Activated T-helper 9 cell treated with anti-CD3 and anti-CD28 coated beads, Interleukin-2, amount 50 U/mL, for 16 hours (primary cell): ENCODE measurements around the gene TGM5.
"Not testable (repeated sequence)": the region's sequence is repeated elsewhere in the genome, so short reads cannot be mapped to it uniquely, and the experiment has no call there.

Experiments
- DNase-seq: peaks from one replicate; pipeline ENCODE4 v3.0.0-alpha.2; 2020; ENCODE audit warnings: low read depth

Gene TGM5, protein sequence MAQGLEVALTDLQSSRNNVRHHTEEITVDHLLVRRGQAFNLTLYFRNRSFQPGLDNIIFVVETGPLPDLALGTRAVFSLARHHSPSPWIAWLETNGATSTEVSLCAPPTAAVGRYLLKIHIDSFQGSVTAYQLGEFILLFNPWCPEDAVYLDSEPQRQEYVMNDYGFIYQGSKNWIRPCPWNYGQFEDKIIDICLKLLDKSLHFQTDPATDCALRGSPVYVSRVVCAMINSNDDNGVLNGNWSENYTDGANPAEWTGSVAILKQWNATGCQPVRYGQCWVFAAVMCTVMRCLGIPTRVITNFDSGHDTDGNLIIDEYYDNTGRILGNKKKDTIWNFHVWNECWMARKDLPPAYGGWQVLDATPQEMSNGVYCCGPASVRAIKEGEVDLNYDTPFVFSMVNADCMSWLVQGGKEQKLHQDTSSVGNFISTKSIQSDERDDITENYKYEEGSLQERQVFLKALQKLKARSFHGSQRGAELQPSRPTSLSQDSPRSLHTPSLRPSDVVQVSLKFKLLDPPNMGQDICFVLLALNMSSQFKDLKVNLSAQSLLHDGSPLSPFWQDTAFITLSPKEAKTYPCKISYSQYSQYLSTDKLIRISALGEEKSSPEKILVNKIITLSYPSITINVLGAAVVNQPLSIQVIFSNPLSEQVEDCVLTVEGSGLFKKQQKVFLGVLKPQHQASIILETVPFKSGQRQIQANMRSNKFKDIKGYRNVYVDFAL

DNA sequence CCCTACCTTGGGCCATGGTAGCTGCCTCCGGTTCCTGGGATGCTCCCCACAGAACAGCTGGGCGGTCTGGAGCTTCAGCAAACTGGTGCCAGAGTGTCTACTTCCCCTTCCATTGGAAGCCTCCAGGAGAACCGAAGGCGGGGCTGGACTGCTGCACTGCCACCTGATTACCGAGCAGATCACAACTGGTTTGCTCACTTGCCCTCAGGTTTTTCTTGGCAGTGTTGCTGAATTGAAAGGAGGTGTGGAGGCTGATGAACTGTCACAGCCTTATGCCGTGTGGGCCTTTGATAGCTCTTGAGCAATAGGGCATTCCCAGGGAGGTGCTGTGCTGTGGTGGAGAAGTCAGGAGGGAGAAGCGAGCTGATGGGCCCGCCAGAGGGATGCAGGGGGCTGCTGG, at the start of gene TGM5:
Gene TGM5, minus strand, starts transcription at position 95 of the 400 bp plus-strand sequence. Its CDS starts 79 bp downstream, at position 16.
- DNase-seq: no peak

DNA sequence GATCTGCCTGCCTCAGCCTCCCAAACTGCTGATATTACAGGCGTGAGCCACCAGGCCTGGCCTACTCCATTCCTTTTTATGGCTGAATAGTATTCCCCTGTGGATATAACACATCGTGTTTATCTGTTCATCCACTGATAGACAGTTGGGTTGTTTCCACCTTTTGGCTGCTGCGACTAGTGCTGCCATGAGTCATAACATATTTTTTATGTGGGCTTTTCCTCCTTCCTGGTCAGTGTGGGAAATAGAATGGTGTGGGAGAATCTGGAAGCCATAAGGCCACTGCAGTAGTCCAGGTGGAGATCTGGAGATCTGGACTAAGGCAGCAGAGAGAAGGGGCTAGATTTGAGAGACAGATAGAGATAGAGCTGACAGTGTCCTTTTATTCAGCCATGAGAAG, 47.4 kb upstream of the TGM5 start:
- DNase-seq: no peak

DNA sequence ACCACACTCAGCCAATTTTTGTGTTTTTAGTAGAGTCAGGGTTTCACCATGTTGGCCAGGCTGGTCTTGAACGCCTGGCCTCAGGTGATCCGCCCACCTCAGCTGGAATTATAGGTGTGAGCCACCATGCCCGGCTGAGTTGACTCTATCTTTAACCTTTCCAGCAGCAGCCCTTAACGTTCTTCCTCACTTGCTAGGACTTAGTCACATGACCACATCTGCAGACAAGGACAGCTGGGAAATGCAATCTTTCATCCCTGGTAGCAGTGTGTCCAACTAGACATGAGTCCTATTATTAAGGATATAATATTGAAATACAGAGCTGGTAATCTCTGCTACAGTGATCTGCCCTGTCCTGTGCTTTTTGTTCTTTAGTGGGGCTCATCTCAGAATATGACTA, 45.6 kb upstream of the TGM5 start:
- DNase-seq: no peak

DNA sequence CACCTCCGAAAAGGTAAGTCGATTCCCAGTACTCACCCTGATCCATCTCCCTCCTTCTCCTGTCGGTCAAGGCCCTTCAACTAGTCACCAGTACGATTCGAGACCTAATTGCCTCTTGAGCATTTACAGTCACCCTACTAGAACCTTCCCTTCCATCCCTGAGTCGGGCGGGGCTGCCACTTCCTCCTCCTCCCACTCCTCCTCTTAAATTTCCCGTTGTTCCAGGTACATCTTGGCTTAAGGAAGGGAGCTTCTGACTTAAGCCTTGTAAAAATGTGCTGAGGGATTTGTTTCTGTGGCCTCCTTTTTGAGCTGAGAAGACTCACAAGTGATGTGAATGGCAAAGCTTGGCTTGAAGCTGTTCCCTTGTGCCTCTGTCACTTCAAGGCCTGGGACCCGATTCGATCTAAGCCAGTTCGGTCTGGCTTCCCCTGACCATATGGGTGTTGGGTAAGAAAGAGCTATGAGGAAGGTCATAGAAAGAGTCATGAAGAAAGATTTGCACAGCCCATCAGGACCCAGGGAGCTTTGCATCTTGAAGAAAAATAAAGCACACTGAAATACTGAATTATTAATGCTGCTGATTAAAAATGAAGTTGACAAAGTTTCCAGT, 35.6 kb upstream of the TGM5 start, which contains the start of gene TGM7:
Gene TGM7, minus strand, starts transcription at position 51 of the 613 bp plus-strand sequence.
- no peak for DNase-seq

DNA sequence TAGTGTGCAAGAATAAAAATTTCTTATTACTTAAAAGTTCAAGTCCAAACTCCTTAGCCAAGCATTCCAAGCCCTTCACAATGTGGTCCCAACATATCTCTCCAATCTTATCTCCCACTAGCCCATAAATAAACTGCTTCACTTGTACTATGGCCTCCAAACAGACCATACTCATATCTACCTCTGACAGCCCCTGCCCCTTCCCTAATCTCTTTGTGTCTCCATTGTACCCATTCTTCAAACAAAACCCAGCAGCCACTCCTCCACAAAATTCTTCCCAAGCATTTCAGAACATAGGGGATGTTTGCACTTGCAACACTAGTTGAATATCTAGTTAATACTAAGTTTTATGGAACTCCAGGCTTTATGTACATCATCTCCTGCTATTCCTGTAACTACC, 33.2 kb upstream of the TGM5 start:
- DNase-seq: no peak

DNA sequence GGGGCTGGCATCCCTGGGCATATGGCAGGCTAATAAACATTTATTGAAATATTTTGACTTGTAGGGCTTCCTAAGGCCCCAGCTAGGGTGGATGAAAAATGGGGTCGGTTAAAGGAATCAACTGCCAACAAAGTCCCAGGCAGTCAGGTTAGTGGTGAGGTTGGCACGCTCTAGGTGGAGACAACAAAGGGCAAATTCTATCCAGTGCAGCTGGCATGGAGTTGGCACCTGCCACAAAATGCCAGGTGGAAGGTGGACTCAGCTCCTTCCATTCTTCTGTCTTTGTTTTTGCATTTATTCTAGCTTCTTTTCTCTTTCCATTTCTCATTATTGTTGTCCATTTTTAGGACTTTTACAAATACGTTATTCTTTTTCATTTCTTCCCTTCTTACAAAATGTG, 32.7 kb upstream of the TGM5 start:
- no peak for DNase-seq

DNA sequence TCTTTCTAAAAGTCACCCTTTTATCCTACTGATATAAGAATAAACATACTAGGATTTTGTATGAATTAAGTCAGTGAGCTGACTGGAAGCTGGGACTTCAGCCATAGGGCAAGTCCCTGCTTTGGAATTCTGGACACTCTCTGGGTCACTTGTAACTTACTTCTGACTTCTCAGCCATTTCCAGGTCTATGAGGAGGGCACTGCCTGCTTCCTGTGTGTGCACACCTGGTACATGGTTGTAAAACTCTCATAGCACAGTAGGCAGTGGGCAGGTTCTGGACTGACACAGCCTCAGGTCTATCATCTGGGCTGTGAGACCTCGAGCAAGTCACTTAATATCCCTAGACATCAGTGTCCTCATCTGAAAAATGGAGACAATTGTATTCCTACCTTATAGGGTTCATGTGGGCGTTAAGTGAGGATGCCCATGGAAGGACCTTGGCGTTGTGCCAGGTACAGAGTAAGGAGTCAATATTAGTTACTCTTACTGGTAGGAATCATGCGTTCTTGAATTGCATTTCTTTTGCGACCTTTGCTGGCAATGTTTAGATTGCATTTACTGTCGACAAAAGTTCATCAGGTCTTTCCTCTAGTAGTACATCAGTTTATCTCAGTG, 27.5 kb upstream of the TGM5 start:
- no peak for DNase-seq

DNA sequence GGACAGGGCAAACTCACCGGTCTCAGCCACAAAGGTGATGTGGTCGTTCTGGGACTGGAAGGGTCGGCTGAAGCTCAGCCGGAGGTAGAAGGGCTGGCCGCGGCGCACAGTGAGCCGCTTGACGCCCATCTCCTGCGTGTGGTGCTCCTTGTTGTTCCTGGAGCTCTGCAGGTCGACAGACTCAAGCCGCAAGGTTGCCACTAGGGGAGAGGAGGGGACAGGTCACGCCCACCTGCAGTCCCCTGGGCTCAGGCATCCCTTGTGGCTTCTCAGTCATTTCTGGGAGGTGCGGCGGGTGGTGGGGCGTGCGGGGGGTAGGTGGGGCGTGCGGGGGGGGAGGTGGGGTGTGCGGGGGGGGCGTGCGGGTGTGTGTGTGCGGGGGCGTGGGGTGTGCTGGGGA, 26.7 kb upstream of the TGM5 start:
- DNase-seq: no peak

DNA sequence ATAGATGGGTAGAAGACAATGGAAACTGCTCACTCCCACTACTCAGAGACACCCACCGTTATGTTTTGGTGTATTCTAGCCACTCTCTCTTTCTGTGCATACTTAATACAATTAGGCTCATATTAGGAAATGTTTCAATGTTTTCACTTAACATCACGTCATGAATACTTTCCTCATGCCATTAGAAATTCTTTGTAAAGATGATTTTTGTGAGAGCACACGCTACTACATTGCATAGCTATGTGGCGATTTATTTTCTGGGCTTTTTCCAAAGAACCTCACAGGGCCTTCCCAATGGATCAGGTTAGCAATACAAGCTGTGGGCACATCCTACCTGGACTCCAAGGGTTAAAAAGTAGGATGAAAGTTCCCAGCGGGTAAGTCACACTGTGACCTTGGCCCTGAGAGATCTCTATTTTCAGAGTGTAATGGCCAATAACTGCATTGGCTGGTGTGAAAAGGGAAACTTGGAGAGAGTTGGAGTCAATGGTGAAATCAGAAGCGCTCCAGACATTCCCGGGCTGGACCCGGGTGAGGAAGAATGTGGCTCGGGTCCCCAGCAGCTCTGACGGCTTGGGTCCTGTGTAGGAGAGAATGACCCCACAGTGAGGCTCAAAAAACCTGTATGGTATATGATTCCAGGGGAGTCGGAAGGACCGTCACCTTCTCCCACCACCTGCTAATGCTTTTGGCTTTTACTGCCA, 25.8 kb upstream of the TGM5 start:
- DNase-seq: no peak

DNA sequence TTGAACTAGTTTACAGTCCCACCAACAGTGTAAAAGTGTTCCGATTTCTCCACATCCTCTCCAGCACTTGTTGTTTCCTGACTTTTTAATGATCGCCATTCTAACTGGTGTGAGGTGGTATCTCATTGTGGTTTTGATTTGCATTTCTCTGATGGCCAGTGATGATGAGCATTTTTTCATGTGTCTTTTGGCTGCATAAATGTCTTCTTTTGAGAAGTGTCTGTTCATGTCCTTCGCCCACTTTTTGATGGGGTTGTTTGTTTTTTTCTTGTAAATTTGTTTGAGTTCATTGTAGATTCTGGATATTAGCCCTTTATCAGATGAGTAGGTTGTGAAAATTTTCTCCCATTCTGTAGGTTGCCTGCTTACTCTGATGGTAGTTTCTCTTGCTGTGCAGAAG, 22.9 kb upstream of the TGM5 start:
- not testable (repeated sequence) for DNase-seq

DNA sequence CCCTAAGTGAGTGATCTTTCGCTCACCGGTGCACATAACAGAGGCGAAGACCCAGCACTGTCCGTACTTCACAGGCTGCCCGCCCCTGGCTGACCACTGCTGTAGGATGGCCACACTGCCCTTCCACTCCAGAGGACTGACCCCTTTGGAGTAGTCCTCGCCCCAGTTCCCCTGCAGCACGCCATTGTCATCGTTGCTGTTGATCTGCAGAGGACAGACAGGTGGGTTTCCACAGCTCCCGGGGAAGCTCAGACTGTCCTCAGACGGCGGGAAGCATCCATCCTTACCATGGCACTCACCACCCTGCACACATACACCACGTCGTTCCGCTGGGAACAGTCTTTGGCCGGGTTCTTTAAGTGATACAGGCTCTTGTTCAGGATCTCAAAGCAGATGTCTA, 20.5 kb upstream of the TGM5 start:
- DNase-seq: no peak

DNA sequence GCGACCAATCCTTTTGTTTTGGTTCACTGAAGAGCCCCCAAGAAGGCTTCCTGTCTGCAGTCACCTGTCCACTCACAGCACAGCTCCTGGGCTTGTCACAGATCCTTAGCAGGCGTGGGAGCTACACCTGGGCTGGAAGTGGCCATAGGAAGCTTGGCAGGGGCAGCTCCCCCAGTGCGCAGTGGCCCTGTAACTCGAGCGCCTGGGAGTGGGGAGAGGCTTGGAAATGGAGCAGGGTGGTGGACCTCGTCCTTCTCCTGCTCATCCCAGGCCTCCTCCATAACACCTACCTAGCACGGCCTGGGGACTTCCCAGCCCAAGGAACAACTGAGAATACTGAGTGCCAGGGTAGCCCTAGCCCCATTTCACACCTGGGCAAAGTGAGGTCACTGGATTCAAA, 19.3 kb upstream of the TGM5 start:
- DNase-seq: no peak

DNA sequence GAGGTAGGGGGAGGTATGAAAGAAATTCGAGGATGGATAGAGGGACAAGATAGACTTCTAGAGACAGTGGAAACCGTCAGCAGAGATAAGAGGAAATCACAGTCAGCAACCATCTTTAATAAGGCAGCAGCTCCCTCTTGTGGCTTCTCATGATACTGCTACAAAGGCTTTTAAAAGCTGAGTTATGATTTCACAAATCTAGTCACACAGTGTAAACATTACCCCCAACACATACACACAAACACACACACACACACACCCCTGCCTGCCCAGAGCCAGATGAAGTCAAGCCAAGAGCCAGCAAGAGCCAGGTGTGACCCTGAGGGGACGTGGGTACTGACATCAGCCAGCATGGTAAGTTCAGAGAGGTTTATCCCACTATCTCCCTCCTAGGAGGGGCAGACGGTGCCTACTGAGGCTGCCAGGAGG, 18.9 kb upstream of the TGM5 start:
- DNase-seq: no peak

DNA sequence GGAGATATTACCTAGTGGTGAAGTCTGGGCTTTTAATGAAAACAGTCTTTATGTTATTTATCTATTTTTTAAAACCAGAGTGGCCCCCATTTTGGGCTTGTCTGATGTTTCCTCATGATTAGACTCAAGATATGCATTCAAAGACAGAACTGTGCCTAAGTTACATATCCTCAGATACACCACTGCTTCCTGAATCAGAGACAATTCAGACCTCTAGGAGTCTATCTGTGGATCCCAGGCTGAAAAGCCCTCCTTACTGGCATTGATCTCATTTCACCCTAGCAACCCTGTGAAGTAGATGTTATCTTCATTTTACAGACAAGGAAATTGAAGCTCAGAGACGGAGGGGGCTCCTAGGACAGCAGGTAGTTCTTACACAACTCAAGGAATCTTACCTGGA, 16.8 kb upstream of the TGM5 start:
- no peak for DNase-seq

DNA sequence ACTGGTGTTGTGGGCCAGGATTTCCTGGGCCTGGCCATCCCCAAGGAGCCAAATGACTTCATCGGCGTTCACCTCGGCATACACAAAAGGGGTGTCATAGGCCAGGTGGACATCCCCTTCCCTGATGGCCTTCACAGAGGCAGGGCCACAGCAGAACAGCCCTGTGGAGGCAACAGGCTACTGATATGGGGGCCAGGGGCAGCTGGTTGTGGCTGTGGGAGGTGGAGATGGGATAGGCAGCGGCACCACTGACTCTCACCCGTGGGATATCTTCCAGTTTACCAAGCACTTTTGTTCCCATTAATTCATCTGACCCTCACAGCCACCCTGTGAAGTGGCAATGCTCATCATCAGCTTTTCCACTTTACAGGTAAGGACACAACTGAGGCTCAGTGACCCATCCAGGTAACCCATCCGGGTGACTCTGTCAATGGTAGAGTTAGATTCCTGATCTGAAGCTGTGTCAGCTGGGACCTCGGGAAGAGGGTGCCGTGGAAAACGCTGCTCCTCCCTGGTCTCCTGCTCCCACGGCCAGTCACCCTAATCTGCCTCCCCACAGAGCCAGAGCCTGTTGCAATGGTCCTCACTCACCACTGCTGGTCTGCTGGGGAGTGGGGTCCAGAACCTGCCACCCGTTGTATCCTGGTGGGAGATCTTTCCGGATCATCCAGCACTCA, 15.3 kb upstream of the TGM5 start:
- DNase-seq: no peak

DNA sequence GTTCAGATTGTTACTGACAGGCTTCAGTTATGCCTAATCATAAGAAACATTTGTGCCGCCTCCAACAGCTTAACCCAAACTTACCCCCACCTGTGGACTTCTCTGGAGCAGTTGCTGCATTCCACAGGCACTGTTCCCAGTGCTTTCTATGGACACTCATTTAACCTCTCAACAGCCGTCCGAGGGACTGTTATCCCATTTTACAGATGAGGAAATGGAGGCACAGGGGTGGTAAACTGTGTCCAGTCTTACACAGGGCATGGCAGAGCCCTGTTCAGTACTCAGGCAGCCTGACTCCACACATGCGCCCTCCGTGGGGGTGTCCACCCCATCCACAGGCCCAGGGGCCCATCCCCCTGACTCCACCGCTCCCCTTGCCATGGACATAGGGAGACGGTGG, 14.3 kb upstream of the TGM5 start:
- DNase-seq: no peak

DNA sequence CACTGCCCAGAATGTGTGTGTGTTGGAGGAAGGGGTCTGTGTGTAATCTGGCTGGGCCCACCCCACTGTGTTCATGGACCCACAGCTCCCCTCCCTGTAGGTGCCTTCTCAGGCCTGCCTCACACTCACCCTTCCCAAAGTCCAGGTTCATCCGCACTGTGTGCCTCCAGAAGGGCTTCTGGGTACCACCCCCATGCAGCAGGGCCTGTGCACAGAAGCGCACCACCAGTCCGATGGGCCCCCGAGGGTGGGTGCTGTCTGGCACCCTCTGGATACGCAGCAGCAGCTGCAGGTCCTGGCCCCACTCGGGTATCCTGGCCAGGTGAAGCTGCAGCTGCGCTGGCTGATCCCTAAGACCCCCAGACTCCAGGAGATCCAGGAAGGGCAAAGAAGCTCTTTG, 12.8 kb upstream of the TGM5 start:
- DNase-seq: no peak

DNA sequence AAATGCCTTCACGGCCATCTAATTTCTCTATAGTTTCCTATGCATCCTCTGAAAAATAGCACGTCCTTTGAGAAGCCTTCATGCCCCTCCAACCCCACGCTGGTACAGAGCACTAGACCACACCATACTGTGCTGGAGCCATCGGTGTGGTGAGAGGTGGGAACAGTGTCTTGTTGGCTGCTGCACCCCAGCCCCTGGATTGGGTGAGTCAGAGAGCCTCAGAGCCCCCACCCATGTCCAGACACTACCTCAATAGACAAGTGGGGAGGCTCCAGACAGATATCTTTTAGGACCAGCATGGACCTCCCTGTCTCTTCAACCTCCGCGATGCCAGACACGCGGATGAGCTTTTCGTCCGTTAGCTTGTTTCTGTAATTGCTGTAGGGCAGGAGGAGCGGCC, 12.1 kb upstream of the TGM5 start:
- no peak for DNase-seq

DNA sequence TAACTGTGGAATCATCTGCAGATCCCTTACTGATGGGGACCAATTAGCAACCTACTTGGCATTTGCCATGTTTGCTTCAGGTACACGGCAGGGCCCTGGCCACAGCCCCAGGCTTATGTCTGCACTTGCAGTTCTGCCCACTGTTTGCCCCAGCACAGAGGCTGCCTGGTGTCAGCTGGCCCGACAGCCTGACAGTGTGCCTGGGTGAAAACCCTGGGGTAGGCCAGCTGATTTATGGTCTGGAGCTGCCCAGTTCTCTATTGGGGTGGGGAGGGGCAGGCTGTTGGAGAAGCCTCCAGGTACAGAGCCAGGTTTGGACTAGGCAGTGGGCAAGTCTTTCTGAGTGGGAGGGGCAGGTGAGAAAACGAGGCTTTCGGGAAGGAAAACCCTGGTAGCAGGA, 11.2 kb upstream of the TGM5 start:
- DNase-seq: no peak

DNA sequence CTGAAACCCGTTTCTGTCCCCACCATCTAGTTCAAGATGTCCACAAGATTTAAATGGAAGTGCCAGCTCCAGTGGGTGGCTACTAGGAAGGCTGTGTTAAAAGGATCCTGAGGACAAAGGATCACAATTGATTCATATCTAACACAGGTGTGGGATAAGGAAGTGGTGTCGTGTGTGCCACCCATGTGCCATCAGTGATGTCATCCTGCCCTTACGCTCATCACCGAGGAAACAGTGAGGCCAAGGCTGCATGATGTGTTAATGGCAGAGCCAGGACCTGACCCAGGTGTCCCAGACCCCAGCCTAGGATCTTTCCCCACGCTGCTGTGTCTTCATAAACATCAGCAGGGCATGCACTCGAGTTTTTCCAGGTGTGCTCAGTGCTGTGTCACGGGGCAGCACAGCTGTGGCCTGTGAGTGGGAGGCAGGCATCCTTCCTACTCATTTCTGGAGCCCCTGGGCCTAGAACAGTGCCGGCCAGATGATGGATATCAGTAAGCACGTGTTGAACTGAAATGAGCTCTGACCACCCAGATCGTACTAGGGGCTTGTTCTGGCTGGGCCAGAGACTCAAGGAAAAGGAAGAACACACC, 10.6 kb upstream of the TGM5 start:
- DNase-seq: no peak

DNA sequence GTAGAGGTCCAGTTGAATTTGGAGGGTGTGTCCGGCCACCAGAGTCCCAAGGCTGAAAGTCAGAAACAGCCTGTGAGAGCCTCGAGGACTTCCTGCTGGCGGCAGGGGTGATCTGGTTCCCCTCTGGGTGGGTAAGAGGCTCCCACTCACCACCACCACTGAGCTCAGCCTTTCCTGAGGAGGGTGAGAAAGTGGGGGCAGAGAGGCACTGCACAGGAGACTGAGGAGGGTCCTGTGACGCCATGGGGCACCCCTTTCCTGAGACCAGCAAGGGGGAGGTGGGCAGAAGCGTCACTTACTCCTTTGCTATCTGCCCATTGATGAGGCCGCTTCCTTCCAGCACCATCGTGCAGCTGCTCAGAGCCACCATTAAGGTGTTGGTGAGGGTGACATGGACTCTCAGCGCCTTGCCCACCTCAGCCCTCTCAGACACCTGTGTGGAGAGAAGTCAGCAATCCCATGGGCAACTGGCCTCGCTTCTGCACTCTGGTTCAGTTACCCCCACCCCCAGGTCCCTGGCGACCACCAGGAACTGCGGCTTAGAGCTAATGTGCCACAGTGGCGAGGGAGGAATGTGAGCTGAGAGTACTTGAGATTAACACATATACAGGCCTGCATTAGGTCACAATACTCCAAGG, 10.0 kb upstream of the TGM5 start:
- DNase-seq: no peak
